Dermis lymphatic vessel endothelial cell (primary cell): ENCODE data around the gene CBLN1. TPM values are rescaled to one million over a fixed set of nuclear protein-coding genes. Genes with fewer than 3 reads are reported as not detected.

ENCODE experiments used
- total RNA-seq: library from RNA; depleted of rRNA; stranded (reverse); fragments of >200 nt; gene quantifications from 2 replicates; pipeline ENCODE4 v1.2.1, GENCODE V29; 2014

CBLN1 gene
- 0.11 TPM in 1 of 2 replicates, not detected in the other for total RNA-seq

DNA sequence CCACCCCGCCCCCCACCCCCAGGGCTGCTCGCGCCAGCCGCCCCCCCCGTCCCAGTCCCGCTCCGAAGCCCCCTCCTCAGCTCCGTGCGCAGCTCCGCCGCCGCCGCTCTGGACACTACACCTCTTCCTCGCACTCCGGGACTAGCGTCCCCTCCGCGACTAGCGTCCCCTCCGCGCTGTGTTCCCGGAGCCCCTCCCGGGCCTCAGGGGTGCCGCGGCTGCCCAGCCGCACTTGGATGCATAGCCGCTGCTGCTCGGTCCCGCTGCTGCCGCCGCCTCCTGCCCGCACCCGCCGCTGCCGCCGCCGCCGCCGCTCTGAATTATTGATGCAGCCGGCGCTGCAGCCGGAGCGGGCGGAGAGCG is at the start of gene CBLN1:
CBLN1 (minus strand) TSS at position 359 of the 363 bp plus-strand sequence. CDS start 373 bp downstream, outside the sequence.

Other genes starting within 250 kb of the CBLN1 start
- not detected in 2 replicates for gene C16orf78, start 92.0 kb upstream of the CBLN1 start, total RNA-seq